Left ventricle myocardium inferior (tissue), 1 donor: ENCODE measurements around the gene CREB5. TPM values are rescaled to one million over a fixed set of nuclear protein-coding genes. Genes with fewer than 3 reads are reported as not detected.
A peak's percentile ranks its signal among the peaks of the same experiment; 100 is the strongest.

Source experiments
- DNase-seq: peaks from one replicate; pipeline ENCODE4 v3.0.0-alpha.2; 2020
- H3K27ac ChIP-seq: fragments of 200-600 bp; replicated peaks from 2 replicates; pipeline ENCODE4 v1.8.0; 2021
- H3K27me3 ChIP-seq: fragments of 200-600 bp; 2 replicates; pipeline ENCODE4 v1.8.0; 2021; ENCODE audit warnings: low read depth
- H3K36me3 ChIP-seq: fragments of 200-600 bp; 2 replicates; pipeline ENCODE4 v1.8.0; 2021
- H3K4me1 ChIP-seq: fragments of 200-600 bp; 2 replicates; pipeline ENCODE4 v1.8.0; 2021
- H3K4me3 ChIP-seq: fragments of 200-600 bp; 2 replicates; pipeline ENCODE4 v1.8.0; 2021; ENCODE audit warnings: mild to moderate bottlenecking, moderate library complexity
- H3K9me3 ChIP-seq: fragments of 200-600 bp; replicated peaks from 2 replicates; pipeline ENCODE4 v1.8.0; 2021
- intact Hi-C: fragments of 100-400 bp; cut with micrococcal nuclease; formaldehyde crosslinking; loops from one replicate; pipeline ENCODE4 v1.11.0; 2022
- total RNA-seq: library from RNA; stranded (reverse); fragmentation: NEBNext Ultra II Directional; extraction: Animal tissue kit (Norgen Biotek cat#: 25700); gene quantifications from one replicate; pipeline ENCODE4 v1.2.1, GENCODE V29; 2021
- TF ChIP-seq, protein P1 (sequence below): fragments of 200-600 bp; IDR thresholded peaks from 2 replicates; pipeline ENCODE4 v1.8.0; 2021; ENCODE audit warnings: antibody characterized with exemption, mild to moderate bottlenecking, borderline replicate concordance
- donor health status: DM: no; HTN: yes; CAD: no; lungs with severe emphysema.

CREB5 gene
- total RNA-seq, 1 donor from 2014 or later = 9.8 TPM

DNA sequence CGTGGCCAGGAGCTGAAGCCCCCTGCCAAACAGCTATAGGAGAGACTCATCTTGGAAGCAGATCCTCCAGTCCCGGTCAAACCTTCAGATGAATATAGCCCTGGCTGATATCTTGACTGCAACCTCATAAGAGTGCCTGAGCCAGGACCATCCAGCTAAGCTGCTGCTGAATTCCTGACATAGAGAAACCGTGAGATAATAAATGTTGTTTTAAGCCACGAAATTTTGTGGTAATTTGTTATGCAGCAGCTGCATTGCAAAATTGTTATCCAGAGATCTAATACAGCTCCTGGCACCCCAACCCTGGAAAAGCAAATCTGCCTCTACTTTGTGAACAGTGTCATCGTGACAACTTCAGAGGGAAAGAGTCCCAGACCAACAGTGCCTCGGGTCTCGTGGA, 119.9 kb downstream of the CREB5 start:
- TF ChIP-seq, protein P1, sequence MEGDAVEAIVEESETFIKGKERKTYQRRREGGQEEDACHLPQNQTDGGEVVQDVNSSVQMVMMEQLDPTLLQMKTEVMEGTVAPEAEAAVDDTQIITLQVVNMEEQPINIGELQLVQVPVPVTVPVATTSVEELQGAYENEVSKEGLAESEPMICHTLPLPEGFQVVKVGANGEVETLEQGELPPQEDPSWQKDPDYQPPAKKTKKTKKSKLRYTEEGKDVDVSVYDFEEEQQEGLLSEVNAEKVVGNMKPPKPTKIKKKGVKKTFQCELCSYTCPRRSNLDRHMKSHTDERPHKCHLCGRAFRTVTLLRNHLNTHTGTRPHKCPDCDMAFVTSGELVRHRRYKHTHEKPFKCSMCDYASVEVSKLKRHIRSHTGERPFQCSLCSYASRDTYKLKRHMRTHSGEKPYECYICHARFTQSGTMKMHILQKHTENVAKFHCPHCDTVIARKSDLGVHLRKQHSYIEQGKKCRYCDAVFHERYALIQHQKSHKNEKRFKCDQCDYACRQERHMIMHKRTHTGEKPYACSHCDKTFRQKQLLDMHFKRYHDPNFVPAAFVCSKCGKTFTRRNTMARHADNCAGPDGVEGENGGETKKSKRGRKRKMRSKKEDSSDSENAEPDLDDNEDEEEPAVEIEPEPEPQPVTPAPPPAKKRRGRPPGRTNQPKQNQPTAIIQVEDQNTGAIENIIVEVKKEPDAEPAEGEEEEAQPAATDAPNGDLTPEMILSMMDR = no peak
- no peak for DNase-seq
- Histone ChIP-seq H3K4me3 (no peak overlapping the region), H3K27ac (no peak overlapping the region), H3K9me3 (peaks cover 7% of the 10 kb centered on the region), H3K4me1 (peaks cover 38% of the 10 kb centered on the region), H3K36me3 (no peaks in the 10 kb centered on the region), H3K27me3 (no peaks in the 10 kb centered on the region)
- intact Hi-C loops = no loop called here

DNA sequence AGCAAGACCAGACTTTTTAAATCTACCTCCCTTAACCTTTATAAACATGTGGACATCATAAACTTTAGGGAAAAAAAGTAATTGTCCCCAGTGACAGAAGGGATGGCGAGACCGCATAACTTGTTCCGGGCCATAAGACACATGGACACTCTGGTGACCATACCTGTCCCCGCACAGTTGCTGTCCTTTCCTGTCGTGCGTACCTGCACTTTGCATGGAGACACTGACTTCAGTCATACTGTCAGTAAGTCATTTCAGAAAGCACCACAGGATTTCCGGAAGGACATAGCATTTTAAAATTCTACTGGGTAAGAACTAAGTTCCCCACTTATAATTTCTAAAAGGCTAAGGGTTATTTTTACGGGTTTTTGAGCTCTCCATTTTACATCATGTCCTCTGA, 120.9 kb downstream of the CREB5 start:
- TF ChIP-seq, protein P1 = no peak
- DNase-seq = no peak
- H3K36me3 ChIP-seq = no peaks in the 10 kb centered on the region
- H3K9me3 ChIP-seq = peaks cover 7% of the 10 kb centered on the region
- peaks cover 38% of the 10 kb centered on the region for H3K4me1 ChIP-seq
- no peaks in the 10 kb centered on the region for H3K27me3 ChIP-seq
- no peak overlapping the region for H3K4me3 ChIP-seq
- intact Hi-C loops = no loop called here
- H3K27ac ChIP-seq = peak overlapping the region; percentile 36

DNA sequence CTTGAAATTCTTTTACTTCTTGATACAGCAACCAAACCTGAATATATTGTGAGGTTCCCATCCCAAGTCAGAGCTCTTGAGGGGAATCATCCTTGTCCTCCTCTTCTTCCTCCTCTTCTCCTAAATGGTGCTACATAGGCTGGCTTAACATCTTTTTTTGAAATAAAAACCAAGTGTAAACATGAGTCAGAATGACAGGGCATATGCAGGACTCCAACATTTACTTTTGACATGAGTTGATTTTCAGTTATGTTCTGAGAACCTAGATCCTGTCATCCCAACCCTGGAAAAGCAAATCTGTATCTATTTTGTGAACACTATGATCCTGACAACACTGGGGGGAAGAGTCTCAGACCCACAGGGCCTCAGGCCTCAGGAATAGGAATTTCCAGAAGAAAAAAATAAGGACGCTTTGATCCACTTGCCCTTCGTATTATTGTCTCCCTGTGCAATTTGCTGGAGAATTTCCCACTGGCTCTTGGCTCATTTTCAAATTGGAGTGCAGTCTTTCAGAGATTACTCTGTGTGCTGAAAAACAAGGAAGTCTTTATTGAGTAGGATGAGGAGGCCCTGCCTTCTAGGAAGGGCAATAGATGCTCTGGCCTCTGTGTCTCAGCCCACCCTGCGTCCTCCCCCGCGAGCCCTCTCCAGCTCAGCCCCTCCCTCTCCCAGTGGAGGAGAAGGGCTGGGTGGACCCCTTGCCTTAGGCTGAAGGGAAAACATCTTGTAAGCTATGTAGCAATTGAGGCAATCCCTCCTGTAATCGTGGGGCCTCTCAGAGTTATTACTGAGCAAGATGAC, 121.6 kb downstream of the CREB5 start:
- no peaks in the 10 kb centered on the region for H3K36me3 ChIP-seq
- intact Hi-C loops = no loop called here
- TF ChIP-seq, protein P1 = no peak
- H3K4me3 ChIP-seq = no peak overlapping the region
- H3K9me3 ChIP-seq = peaks cover 7% of the 10 kb centered on the region
- DNase-seq = peak; percentile 54
- peaks cover 38% of the 10 kb centered on the region for H3K4me1 ChIP-seq
- H3K27me3 ChIP-seq = no peaks in the 10 kb centered on the region
- peak overlapping the region; percentile 36 for H3K27ac ChIP-seq

DNA sequence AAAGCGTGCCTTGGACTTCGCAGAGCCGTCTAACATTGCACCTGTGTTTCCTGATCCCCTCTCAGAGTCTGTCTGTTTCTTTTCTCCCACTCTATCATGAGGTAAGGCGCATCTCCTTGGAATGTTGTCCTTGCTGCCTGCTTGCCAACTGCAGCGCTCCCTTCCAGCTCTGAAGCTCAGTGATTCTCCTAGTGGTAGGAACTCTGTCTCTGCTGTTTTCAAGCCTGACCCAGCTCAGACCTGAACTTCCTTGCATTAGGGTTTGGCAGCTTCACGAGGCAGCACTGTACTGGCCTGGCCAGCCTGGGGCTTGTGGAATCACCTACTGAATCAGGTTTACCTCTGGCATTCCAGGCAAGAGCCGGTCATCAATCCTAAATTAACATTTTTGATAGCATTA, 123.9 kb downstream of the CREB5 start:
- H3K27ac ChIP-seq = no peak overlapping the region
- peaks cover 7% of the 10 kb centered on the region for H3K9me3 ChIP-seq
- H3K27me3 ChIP-seq = no peaks in the 10 kb centered on the region
- H3K36me3 ChIP-seq = no peaks in the 10 kb centered on the region
- H3K4me3 ChIP-seq = no peak overlapping the region
- peaks cover 19% of the 10 kb centered on the region for H3K4me1 ChIP-seq
- DNase-seq = no peak
- TF ChIP-seq, protein P1 = peak; percentile 50
- intact Hi-C loops = no loop called here

DNA sequence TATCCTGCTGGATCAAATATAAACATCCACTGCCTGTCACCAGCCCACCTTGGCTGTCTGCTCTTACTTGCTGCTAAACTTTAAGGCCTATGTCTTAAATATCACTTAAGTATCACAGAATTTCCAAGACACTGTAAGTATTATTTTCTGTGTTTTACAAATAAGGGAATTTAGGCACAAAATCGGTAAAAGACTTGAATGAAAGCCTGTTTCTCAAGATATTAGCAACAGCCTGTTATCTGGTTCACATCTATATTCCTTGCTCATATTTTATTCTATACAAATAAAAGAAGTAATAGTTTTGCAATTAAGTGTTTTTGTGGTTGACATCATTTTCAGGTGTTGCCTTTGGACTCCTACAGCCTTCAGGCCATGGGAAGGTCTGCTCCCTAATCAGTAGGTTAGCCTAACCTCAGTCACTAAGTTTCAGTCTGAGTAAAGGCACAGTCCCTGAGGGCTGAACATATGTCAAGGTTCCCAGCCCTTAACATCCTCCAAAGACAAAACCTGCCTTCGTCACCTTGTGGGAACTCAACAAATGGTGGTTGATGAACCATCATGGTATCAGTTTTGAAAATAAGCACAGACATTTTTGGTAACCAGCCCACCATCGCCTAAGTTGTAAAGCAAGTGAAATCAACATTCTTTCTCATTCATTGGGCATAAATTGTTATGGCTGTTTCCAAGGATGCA, 127.1 kb downstream of the CREB5 start:
- H3K4me1 ChIP-seq = peaks cover 21% of the 10 kb centered on the region
- no peak for DNase-seq
- intact Hi-C loops = no loop called here
- TF ChIP-seq, protein P1 = no peak
- H3K27me3 ChIP-seq = no peaks in the 10 kb centered on the region
- no peak overlapping the region for H3K4me3 ChIP-seq
- H3K36me3 ChIP-seq = no peaks in the 10 kb centered on the region
- no peak overlapping the region for H3K27ac ChIP-seq
- no peaks in the 10 kb centered on the region for H3K9me3 ChIP-seq
